ENCODE results near the gene DNAH11. TPM values are rescaled to one million over a fixed set of nuclear protein-coding genes. Genes with fewer than 3 reads are reported as not detected.

Gene DNAH11
- total RNA-seq, 1 donor from 2014 or later: 1.7 TPM

DNA sequence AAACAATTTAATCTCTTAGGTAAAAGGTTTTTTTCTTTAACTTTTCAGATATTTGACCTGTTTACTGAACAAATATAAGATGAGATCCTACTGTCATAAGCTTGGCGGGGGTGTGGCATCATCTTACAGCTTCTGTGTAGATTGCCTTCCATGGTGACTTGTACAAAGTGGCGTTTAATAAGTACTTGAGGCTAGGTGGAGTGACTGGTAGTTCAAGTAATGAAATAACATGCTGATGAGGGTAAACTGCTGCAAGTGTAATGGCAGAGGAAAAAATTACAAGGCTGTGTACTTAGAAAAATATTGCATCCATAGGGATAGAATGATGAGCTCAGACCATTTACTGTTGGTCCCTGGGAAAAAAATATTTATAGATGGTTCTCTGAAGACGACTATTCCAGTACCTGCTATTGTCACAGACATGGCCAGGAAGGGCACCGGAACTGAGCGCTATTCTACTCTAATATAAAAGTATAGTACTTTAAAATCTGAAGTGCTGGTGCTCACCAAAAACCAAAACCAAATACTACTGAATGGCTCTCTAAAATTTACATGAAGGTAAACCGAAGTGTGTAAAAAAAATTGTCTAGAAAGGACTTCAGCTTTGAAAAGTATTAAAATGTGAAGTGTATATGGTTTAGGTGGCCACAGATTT, 42.4 kb downstream of the DNAH11 start:
- intact Hi-C loops (cut with DNase I): no loop called here
- no peak overlapping the region for H3K27ac ChIP-seq
- H3K4me1 ChIP-seq: no peaks in the 10 kb centered on the region
- H3K36me3 ChIP-seq: no peaks in the 10 kb centered on the region
- TF ChIP-seq, protein P1, sequence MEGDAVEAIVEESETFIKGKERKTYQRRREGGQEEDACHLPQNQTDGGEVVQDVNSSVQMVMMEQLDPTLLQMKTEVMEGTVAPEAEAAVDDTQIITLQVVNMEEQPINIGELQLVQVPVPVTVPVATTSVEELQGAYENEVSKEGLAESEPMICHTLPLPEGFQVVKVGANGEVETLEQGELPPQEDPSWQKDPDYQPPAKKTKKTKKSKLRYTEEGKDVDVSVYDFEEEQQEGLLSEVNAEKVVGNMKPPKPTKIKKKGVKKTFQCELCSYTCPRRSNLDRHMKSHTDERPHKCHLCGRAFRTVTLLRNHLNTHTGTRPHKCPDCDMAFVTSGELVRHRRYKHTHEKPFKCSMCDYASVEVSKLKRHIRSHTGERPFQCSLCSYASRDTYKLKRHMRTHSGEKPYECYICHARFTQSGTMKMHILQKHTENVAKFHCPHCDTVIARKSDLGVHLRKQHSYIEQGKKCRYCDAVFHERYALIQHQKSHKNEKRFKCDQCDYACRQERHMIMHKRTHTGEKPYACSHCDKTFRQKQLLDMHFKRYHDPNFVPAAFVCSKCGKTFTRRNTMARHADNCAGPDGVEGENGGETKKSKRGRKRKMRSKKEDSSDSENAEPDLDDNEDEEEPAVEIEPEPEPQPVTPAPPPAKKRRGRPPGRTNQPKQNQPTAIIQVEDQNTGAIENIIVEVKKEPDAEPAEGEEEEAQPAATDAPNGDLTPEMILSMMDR (IDR thresholded peaks at IDR 0.05): no peak
- TF ChIP-seq POLR2AphosphoS5 (IDR thresholded peaks at IDR 0.05; ENCODE audit: insufficient read depth in 1 of 2, low read depth in 1 of 2) (no peak), POLR2A (IDR thresholded peaks at IDR 0.05) (no peak)
- no peak for DNase-seq (ENCODE audit: extremely low spot score in 2 of 2)
- H3K4me3 ChIP-seq: no peak overlapping the region
- no peaks in the 10 kb centered on the region for H3K9me3 ChIP-seq
- H3K27me3 ChIP-seq: no peaks in the 10 kb centered on the region

DNA sequence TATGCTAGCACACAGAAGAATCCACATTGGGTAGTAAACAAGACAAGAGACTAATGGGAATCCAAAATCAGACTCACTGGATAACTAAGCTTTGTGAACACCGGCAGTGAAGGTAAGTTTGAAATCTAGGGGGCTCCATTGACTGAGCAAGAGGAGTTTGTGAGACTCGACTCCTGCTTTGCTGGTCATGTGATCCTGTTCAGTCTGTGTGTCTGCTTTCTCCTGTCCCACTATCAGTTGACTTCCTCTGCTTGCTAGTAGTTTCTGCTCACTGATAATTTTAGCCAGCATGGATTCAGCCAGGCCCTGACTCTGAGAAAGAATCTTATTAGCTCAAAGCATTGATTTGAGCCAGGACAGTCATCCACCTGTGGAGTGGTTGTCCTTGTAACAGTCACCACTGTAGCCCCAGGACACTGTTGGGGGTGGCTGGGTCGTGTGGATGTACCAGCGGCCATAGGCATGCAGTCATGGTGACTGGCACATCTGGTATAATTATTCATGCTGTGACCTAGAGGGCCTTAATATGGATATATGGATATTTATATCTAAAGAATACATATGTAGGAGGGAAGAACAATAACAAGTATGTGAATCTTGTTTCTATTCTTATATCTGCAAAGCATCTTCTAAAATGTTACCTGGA, 44.4 kb downstream of the DNAH11 start:
- no peak for TF ChIP-seq POLR2AphosphoS5 (IDR thresholded peaks at IDR 0.05; ENCODE audit: insufficient read depth in 1 of 2, low read depth in 1 of 2)
- TF ChIP-seq, protein P1 (IDR thresholded peaks at IDR 0.05): no peak
- TF ChIP-seq POLR2A (IDR thresholded peaks at IDR 0.05): no peak
- intact Hi-C loops (cut with DNase I): no loop called here
- Histone ChIP-seq H3K36me3 (no peaks in the 10 kb centered on the region), H3K27ac (no peak overlapping the region), H3K4me3 (no peak overlapping the region), H3K27me3 (no peaks in the 10 kb centered on the region), H3K9me3 (no peaks in the 10 kb centered on the region), H3K4me1 (no peaks in the 10 kb centered on the region)
- no peak for DNase-seq (ENCODE audit: extremely low spot score in 2 of 2)

DNA sequence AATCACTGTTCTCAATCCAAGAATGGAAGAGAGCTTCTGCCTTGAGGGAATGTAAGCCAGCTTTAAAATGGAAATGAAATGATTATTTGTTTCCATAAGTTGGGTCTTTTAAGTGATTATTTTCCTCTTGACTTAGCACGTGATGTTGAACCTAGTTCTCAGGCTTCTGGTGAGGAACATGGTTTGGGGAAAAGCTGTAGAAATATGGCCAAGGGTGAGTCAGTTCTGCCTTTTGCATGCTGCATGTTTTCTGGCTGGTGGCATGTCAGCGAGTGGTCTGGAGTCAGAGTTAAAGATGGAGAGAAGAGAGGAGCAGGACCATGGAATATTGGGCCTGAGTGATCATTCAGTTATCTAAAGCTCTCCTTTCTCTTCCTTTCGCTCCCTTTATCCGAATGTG, 54.0 kb downstream of the DNAH11 start:
- Histone ChIP-seq H3K27ac (no peak overlapping the region), H3K27me3 (no peaks in the 10 kb centered on the region), H3K9me3 (no peaks in the 10 kb centered on the region), H3K4me1 (no peaks in the 10 kb centered on the region), H3K36me3 (no peaks in the 10 kb centered on the region), H3K4me3 (no peak overlapping the region)
- intact Hi-C loops (cut with DNase I): no loop called here
- TF ChIP-seq POLR2A (IDR thresholded peaks at IDR 0.05): no peak
- TF ChIP-seq POLR2AphosphoS5 (IDR thresholded peaks at IDR 0.05; ENCODE audit: insufficient read depth in 1 of 2, low read depth in 1 of 2): no peak
- TF ChIP-seq, protein P1 (IDR thresholded peaks at IDR 0.05): no peak
- DNase-seq (ENCODE audit: extremely low spot score in 2 of 2): no peak

DNA sequence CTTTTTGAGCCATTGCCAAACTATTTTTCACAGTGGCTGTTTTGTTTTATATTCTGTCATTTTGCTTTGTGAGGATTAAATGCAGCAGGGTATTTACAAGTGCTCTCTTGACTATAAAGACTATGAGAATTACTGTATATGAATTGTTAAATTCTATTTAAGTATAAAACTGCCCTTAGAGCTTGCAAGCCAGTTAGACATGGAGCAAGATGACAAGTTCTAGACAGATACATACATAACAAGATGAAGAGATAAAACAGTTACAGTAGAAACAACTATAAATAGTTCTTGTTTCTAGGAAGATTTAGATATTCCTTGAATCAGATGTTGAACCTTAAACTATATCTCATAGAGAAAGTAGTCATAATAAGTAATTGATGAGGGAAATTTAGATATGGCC, 60.6 kb downstream of the DNAH11 start:
- TF ChIP-seq POLR2A (IDR thresholded peaks at IDR 0.05): no peak
- no peak for DNase-seq (ENCODE audit: extremely low spot score in 2 of 2)
- intact Hi-C loops (cut with DNase I): no loop called here
- no peaks in the 10 kb centered on the region for H3K4me1 ChIP-seq
- no peak overlapping the region for H3K4me3 ChIP-seq
- H3K9me3 ChIP-seq: no peaks in the 10 kb centered on the region
- no peak overlapping the region for H3K27ac ChIP-seq
- H3K36me3 ChIP-seq: no peaks in the 10 kb centered on the region
- no peaks in the 10 kb centered on the region for H3K27me3 ChIP-seq

DNA sequence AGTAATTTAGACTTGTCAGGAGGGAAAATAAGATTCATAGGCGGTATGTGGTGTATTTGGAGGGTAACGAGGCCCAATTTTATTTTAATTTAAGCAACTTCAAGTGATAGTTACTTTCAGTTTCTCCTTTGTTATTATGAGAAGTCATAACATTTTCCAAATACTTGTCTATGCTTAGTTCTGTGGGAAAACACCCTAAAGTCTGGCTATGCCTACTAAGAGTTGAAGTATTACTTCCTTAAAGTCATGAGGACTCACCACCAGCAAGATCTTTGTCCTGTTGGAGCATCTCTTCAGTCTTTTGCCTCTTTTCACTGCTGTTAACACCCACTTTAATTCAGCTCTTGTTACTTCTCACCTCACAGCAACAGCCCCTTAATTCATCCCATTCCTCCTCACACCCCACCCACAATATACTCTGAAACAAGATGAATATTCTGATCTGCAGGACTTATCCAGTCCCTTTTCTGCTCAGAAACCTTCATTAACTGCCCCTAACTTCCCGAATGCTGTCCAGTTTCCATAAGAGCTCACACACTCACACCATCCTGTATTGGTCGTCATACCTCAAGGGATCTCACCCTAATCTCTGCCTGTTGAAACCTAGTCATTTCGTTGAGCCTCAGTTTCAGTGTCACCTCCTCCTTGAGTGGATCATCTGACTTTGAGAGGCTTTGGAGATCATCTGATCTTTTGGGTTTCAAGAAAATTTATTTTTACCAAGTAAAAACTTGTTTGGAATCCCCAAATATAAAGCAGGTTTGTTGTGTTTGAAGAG, 61.3 kb downstream of the DNAH11 start:
- Histone ChIP-seq H3K27me3 (no peaks in the 10 kb centered on the region), H3K27ac (no peak overlapping the region), H3K4me1 (no peaks in the 10 kb centered on the region), H3K4me3 (no peak overlapping the region), H3K9me3 (no peaks in the 10 kb centered on the region), H3K36me3 (no peaks in the 10 kb centered on the region)
- DNase-seq (ENCODE audit: extremely low spot score in 2 of 2): no peak
- TF ChIP-seq, protein P1 (IDR thresholded peaks at IDR 0.05): no peak
- TF ChIP-seq POLR2A (IDR thresholded peaks at IDR 0.05) (no peak), POLR2AphosphoS5 (IDR thresholded peaks at IDR 0.05; ENCODE audit: insufficient read depth in 1 of 2, low read depth in 1 of 2) (no peak)
- intact Hi-C loops (cut with DNase I): no loop called here

Measured in vagina (tissue), 2 donors.